ENCODE data around the gene ALK.

- TF ChIP-seq JUND (IDR thresholded peaks at IDR 0.05): no peak
- no peak for TF ChIP-seq CTCF (IDR thresholded peaks at IDR 0.05)
- no peak for TF ChIP-seq ELF1 (IDR thresholded peaks at IDR 0.05)
- TF ChIP-seq REST (IDR thresholded peaks at IDR 0.05; ENCODE audit: low read depth, low read length): no peak
- no peak for TF ChIP-seq SMC3 (IDR thresholded peaks at IDR 0.05; ENCODE audit: low read depth, low read length)
- TF ChIP-seq YY1 (IDR thresholded peaks at IDR 0.05; ENCODE audit: low read depth): no peak
- no peak for TF ChIP-seq POLR2AphosphoS5 (IDR thresholded peaks at IDR 0.05; ENCODE audit: low read depth, low read length)
- TF ChIP-seq USF2 (IDR thresholded peaks at IDR 0.05; ENCODE audit: borderline replicate concordance, low read depth, low read length): no peak
- no peak for TF ChIP-seq TCF12 (IDR thresholded peaks at IDR 0.05)
- TF ChIP-seq MEF2A (IDR thresholded peaks at IDR 0.05; ENCODE audit: borderline replicate concordance, low read depth): no peak
- no peak for TF ChIP-seq MAX (IDR thresholded peaks at IDR 0.05; ENCODE audit: low read depth)
Observed at GRCh38 chr2:29420999-29421782, 500.2 kb downstream of the ALK start.
